COLO668 (cell line): ENCODE measurements around the gene UNC93B1.
"Not testable (repeated sequence)": the region's sequence is repeated elsewhere in the genome, so short reads cannot be mapped to it uniquely, and the experiment has no call there.

Experiments used
- DNase-seq: peaks from one replicate; lab custom pipeline; 2025; ENCODE audit not compliant: unreplicated experiment; lab: John Stamatoyannopoulos, UW

UNC93B1 gene

GRCh38 chr11:67946403-67946802 is 57.5 kb downstream of the UNC93B1 start:
- DNase-seq = not testable (repeated sequence)

- DNase-seq = not testable (repeated sequence)
These were observed 60.5 kb downstream of the UNC93B1 start for GRCh38 chr11:67943406-67943805.
